ENCODE measurements around the gene CLIC4.
"Not testable (repeated sequence)": the region's sequence is repeated elsewhere in the genome, so short reads cannot be mapped to it uniquely, and the experiment has no call there.

The CLIC4 gene

DNA sequence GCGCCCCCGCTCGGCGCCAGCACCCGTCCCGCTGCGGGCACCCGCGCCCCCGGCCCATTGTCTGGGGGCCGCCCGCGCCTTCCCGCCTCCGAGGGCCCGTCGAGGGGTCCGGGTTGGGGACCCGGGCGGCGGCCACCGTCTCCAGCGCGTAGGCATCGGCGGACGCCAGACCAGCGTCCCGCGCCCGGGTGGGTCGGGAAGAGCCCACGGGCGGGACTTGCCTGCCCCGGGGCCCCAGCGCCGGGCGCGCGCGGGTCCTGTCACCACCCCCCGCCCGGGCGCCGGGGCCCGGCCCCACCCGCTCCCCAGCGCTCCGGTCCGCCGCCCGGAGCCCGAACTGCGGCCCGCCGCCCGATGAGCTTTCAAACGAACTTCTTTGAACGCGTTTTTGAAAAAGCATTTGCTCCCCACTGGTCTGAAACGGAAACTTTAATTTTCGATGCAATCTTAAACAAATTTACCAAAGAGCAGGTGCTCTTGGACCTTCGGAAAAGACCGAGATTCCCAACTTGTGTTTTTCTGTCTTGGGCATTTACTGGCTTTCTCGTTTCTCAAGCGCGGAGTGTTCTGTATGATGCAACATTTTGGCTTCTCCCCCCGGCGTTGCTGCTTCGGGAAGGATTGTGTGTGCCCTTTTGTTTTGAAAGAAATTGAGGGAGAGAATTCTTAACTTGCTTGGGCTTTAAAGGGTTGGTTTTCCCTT is 615 bp downstream of the CLIC4 start:
- DNase-seq (ENCODE audit: low read depth in 2 of 2), result peak in 1 of 2 donors; percentile 12

GRCh38 chr1:24748191-24749121 is 3.2 kb downstream of the CLIC4 start:
- no peak for DNase-seq (ENCODE audit: low read depth in 2 of 2)

DNA sequence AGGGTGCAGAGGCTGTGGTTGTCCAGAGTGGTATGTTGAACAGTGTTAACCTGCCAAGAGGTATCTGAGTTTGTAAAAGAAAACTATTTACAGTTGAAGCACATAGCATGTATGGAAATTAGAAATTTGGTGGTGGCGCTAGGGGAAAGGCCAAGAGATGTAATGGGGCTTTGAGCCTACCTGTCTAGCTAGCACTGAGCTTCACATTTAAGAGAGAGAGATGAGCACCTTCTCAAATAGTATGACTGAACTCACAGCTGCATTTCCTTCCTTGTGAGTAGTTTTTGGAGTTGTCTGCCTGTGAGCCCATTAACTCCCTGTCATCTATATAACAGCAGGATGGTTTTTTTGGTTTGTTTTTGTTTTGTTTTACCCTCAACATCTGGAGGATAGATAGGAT is 4.0 kb downstream of the CLIC4 start:
- no peak for DNase-seq (ENCODE audit: low read depth in 2 of 2)

- no peak for DNase-seq (ENCODE audit: low read depth in 2 of 2)
These were observed 4.6 kb downstream of the CLIC4 start for GRCh38 chr1:24749886-24750285.

DNA sequence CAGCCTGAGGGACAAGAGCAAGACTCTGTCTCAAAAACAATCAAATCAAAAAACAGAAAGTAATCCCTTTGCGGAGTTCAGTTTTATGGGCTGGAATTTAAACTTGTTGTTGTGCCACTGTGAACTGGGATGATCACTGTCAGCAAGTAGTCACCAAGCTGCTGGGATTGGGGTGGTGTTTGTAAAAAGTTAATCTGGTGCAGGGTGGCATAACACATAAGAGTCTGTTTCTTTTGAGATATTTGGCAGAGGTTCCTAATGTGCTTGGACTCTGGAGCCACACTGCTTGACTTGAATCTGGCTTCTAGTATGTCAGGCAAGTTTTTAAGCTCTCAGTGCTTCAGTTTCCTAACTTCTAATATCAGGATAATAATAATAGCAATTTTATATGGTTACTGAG is 6.6 kb downstream of the CLIC4 start:
- DNase-seq (ENCODE audit: low read depth in 2 of 2), result no peak

DNA sequence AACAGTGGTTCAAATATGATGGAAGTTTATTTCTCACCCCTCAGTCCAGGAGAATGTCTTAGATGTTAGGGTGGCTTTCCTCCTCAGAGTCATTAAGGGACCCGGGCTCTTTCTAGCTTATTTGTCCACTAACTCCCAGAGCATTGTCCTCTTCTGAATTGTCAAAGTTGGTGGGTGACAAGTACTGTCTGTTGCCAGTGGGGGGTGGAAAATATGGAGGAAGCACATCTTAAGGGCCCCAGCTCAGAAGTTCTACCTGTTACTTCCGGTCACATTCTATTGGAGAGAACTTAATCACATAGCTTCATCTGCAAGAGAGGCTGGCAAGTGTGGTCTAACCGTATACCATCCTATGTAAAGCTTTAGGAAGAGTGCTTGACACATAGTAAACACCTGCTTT is 7.1 kb downstream of the CLIC4 start:
- DNase-seq (ENCODE audit: low read depth in 2 of 2), result no peak

- no peak for DNase-seq (ENCODE audit: low read depth in 2 of 2)
These were observed 9.0 kb downstream of the CLIC4 start for GRCh38 chr1:24754229-24754628.

DNA sequence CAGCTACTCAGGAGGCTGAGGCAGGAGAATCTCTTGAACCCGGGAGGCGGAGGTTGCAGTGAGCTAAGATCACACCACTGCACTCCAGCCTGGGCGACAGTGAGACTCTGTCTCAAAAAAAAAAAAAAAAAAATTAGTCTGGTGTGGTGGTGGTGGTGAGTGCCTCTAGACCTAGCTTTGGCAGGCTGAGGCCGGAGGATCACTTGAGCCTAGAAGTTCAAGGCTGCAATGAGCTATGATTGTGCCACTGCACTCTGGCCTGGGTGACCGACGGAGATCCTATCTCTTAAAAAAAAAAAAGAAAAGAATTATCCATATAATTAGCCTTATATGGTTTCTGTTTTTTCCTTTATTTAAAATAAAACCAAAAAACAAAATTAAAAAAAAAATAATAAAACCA is 10.1 kb downstream of the CLIC4 start:
- not testable (repeated sequence) for DNase-seq (ENCODE audit: low read depth in 2 of 2)

GRCh38 chr1:24756395-24756794 is 11.1 kb downstream of the CLIC4 start:
- DNase-seq (ENCODE audit: low read depth in 2 of 2), result no peak

DNA sequence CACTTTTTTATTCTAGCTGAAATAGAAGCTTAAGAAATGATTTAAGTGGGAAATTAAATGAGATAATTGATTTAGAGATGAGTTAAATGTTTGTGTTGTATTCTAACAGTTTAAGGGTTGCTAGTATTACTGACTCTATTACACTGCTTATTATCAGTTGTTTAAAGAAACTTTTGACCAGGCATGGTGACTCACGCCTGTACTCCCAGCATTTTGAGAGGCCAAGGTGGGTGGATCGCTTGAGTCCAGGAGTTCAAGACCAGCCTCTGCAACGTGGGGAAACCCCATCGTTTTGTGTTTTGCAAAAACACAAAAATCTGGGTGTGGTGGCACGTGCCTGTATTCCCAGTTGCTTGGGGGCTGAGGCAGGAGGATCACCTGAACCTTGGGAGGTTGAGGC is 14.2 kb downstream of the CLIC4 start:
- no peak for DNase-seq (ENCODE audit: low read depth in 2 of 2)

DNA sequence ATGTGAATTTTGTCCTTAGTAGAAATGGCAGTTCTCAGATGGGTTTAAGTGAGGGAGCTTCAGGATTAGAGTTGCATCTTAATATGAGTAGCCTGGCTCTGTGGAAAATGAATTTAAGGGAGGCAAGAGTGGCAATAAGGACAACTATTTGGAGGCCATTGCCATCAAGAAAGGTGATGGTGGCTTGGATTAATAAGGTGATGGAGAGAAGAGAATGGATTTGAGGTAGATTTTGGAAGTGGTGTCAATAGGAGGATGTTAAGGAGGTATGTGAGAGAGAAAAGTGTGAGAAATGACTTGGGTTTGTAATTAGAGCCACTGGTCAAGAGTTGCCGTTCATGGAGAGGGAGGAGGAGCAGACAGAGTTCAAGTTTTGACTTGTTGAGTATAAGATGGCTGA is 16.3 kb downstream of the CLIC4 start:
- no peak for DNase-seq (ENCODE audit: low read depth in 2 of 2)

DNA sequence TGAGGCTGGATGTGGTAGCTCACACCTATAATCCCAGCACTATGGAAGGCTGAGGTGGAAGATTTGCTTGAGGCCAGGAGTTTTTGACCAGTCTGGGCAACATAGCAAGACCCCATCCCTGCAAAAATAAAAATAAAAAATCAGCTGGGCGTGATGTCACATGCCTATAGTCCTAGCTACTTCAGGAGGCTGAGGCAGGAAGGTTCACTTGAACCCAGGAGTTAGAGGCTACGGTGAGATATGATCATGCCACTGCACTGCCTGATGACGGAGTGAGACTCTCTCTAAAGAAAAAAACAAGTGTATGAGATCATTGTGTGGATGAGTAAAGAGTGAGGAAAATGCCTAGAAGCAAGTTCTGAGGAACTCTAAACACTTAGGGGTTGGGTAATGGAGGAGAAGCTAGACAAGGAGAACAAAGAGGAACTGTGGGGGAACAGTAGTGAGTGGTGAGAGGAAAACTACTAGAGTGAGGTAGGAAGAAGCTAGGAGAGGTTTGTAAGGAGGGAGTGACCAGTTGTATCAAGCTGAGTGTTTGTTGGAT is 17.0 kb downstream of the CLIC4 start:
- no peak for DNase-seq (ENCODE audit: low read depth in 2 of 2)

- DNase-seq (ENCODE audit: low read depth in 2 of 2), result no peak
These were observed 18.4 kb downstream of the CLIC4 start for GRCh38 chr1:24763671-24764070.

DNA sequence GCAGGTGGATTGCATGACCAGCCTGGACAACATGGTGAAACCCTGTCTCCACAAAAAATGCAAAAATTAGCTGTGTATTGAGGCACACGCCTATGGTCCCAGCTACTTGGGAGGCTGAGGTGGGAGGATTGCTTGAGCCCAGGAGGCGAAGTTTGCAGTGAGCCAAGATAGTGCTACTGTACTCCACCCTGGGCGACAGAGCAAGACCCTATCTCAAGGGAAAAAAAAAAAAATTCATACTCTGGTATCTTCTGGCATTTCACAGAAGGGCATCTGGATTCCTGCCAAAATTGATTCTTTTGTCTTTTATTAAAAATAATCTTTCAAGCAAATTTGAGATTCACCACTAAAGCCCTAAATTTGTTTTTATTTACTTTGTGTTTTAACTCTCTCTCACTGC is 19.2 kb downstream of the CLIC4 start:
- DNase-seq (ENCODE audit: low read depth in 2 of 2), result no peak

- DNase-seq (ENCODE audit: low read depth in 2 of 2), result no peak
These were observed 19.6 kb downstream of the CLIC4 start for GRCh38 chr1:24764848-24765247.

GRCh38 chr1:24765308-24765988 is 20.2 kb downstream of the CLIC4 start:
- DNase-seq (ENCODE audit: low read depth in 2 of 2), result no peak

DNA sequence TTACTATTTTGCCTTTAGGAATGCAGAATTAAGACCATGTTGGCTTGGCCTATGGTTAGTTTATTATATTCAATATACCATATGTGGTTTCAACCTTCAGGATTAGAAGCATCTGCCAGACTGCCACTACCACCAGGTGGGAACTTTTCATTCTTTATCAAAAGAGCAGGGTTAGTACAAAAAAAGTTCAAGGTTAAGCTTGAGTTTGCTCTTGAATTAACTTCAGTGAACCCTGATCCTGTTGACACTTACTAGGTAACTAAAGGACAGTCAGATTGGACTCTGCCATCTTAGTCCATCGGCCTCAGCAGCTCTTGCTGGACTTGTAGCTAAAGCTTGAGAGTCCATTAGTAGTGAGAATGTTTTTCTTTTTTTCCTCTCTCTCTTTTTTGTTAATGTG is 22.1 kb downstream of the CLIC4 start:
- no peak for DNase-seq (ENCODE audit: low read depth in 2 of 2)

DNA sequence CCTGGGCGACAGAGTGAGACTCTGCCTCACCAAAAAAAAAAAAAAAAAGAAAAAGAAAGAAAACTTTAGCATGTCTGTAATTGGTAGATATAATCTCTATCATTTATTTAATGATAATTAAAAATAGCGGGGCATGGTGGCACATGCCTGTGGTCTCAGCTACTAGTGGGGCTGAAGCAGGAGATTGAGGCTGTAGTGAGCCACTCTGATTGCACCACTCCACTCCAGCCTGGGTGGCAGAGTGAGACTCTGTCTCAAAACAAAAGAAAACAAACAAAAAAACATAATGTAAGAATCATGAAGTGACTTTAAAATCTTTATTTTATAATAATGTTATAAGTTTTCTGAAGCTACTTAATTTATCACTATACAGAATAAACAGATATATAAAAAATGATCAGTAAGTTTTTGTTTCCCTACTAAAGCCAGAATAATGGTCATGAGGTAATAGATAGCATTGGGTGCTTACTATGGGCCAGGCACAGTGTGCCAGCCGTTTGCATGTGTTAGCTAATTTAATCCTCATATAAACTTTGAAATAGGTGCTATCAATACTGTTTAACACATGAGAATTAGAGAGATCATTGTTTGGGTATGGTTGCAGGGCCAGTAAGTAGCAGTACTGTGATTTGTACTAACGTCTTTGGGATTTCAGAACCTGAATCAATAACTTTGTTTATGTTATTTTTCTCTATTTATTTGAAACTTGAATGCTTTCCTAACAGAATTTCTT is 23.8 kb downstream of the CLIC4 start:
- no peak for DNase-seq (ENCODE audit: low read depth in 2 of 2)

GRCh38 chr1:24769656-24770651 is 24.7 kb downstream of the CLIC4 start:
- no peak for DNase-seq (ENCODE audit: low read depth in 2 of 2)

- DNase-seq (ENCODE audit: low read depth in 2 of 2), result no peak
These were observed 25.6 kb downstream of the CLIC4 start for GRCh38 chr1:24770881-24771280.

All from stimulated activated CD4-positive, alpha-beta T cell treated with anti-CD3 and anti-CD28 coated beads, Interleukin-4, amount 100 ng/mL, for 48 hours (primary cell).